OCI-LY7 (cell line): ENCODE results near the gene KHDC4.

Source experiments
- CTCF ChIP-seq: fragments of 200-600 bp; sonication (generic); conservative IDR thresholded peaks from 2 replicates; pipeline ENCODE4 v1.5.1; 2014; ENCODE audit warnings: mild to moderate bottlenecking, antibody characterized with exemption, low read length, moderate library complexity, mixed read lengths
- EZH2phosphoT487 ChIP-seq: fragments of 200-600 bp; sonication (generic); IDR thresholded peaks from 2 replicates; pipeline ENCODE4 v1.6.1; 2018; ENCODE audit warnings: low read depth, borderline replicate concordance, mild to moderate bottlenecking, mixed run types, antibody characterized with exemption, low read length, moderate library complexity, mixed read lengths

DNA sequence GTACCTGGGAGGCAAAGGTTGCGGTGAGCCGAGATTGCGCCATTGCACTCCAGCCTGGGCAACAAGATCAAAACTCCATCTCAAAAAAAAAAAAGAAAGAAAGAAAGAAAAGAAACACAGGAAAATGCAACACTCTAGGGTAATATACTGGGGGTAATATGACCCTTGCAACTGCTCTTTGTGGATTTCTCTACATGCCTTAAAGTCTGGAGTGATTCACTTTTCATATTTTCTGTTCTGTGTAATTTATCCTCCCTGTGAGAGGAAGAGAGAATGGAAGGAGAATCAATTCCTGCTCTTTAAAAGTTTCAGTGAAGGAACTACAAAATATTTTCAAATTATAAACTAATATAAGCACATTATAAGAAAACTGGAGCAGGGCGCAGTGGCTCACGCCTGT is 45.7 kb downstream of the KHDC4 start:
- TF ChIP-seq CTCF (no peak), EZH2phosphoT487 (no peak)
